ENCODE results near the gene PTCD1.
"Not testable (repeated sequence)": the region's sequence is repeated elsewhere in the genome, so short reads cannot be mapped to it uniquely, and the experiment has no call there.

Gene PTCD1

DNA sequence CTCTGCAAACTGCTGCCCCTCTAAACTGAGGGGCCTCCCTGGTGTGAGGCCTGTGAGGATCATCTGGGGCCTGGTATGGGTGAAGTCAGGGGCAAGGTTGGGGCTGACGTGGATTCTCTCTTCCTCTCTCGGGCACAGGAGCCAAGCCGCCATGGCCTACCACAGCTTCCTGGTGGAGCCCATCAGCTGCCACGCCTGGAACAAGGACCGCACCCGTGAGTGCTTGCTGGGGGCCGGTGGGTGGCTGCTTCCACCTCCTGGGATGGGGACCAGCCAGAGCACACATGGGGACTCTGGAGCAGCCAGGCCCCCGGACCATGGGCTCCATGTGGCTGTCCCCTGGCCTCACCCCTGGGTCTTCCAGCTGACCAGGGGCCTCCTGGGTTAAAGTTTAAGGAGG lies 53.0 kb downstream of the PTCD1 start:
- no peak for DNase-seq

- DNase-seq = no peak
Observed at GRCh38 chr7:99384523-99384922, 54.1 kb downstream of the PTCD1 start.

- no peak for DNase-seq
Observed at GRCh38 chr7:99383791-99384370, 54.7 kb downstream of the PTCD1 start.

DNA sequence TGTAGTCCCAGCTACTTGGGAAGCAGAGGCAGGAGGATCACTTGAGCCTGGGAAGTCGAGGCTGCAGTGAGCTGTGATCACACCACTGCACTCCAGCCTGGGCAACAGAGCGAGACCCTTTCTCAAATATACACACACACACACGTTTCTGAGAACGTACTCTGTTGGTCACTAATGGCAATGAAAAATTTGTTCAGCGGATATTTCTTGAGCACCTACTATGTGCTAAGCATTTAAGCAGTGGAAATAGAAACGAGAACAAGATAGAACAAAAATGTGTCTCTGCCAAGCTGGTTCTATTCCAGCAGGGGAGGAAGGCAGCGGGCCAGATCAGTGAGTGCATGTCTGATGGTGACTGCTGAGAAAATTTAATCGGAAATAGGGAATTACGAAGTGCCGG lies 55.4 kb downstream of the PTCD1 start:
- DNase-seq = no peak

DNA sequence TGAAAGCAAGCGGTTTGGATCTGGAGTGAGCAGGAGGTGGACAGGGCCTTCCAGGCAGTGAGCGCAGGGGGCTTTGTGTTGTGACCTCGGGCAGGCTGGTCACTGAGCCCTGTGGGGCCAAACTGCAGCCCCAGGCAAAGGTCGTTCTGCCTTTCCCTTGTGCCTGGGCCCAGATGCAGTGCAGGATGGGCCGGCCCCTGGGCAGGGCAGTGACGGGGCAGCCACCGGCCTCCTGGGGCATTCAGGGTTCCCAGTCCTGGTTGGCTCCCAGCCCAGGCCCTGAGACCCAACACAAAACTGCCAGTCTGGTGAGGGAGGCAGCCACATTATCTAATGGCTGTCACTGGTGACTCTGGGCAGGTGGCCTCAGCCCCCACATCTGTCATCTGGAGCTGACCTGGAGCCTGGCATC lies 56.9 kb downstream of the PTCD1 start:
- DNase-seq = no peak

DNA sequence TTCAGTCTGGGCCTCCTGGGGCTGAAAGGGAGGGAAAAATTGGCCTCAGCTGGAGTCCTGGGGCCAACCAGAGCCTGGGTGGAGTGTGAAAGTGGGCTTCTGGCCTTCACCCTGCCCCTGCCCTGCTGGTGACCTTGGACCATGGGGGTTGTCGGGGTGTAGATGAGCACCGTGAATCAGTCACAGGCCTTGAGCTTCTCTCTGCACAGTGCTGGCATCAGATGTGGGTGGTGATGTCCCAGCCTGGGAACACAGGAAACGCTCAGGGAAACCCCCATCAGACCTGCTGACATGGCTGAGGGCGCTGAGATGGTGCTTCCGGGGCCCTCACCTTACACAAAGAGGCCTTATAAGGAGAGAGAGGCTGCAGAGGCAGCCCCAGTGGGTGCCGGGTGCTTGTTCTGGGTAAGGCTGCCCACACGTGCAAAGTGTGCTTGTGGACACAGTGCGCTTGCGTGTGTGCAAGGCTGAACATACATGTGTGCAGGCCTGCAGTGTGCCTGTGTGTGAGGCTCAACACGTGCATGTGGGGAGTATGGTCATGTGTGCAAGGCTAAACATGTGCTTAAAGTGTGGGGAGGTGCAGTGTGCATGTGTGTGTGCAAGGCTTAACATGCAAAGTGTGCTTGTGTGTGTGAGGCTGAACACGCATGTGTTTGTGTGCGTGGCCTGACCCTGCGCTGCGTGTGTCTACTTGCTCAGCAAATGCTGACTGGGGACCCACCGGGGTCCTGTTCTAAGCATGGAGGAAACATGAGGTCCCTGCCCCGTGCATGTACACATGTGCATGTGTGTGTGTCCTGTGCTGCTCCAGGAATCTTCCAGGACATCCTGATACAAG lies 57.6 kb downstream of the PTCD1 start:
- DNase-seq = no peak

- DNase-seq = no peak
Observed at GRCh38 chr7:99380032-99380822, 58.4 kb downstream of the PTCD1 start.

- not testable (repeated sequence) for DNase-seq
Observed at GRCh38 chr7:99379693-99380031, 58.9 kb downstream of the PTCD1 start.

GRCh38 chr7:99379043-99379577 lies 59.5 kb downstream of the PTCD1 start:
- no peak for DNase-seq

GRCh38 chr7:99375070-99375807 lies 63.4 kb downstream of the PTCD1 start:
- DNase-seq = peak in 1 of 2 experiments; percentile 77

DNA sequence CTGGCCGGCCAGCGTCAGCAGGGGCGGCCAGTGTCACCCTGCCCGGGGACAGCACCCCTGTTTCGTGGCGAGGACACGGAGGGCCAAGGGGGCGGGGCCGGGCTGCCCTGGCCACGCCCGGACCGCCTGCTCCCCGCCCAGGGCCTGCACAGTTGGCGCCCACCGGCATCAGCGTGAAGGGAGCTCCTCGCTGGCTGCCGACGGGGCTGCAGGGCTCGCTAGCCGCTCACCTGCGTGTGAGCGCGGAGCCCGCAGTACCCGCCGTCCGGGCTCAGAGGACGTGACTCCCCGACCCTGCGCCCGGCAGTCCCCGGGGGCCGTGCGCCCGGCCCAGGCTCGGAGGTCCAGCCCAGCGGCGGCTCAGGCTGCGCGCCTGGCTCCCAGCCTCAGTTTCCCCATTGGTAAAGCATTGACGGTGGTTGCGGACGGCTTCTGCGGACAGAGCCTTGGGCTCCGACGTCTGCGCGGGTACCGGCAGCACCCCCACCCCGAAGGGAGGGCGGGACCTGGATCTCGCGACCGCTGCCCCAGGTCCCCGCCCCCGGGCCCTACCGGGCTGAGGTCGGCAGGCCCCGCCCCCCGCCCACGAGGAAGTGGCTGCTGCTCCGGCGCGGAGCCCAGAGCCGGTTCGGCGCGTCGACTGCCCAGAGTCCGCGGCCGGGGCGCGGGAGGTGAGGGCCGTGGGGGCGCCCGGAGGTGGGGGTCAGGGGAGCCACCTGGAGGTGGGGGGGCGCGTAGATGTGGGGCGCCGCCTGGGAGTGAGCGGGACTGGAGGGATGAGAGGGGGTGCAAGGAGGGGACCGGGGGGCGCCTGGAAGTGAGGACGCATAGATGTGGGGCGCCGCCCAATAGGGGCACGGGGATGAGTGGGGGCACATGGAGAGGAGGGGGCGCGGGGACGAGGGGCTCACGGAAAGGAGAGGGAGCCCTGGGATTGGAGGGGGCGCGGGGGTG lies 64.2 kb downstream of the PTCD1 start, which contains the start of gene ARPC1B:
TSS of gene ARPC1B (plus strand) at position 620 of the 954 bp plus-strand sequence. CDS start 10,985 bp downstream, outside the sequence.
- peak in 1 of 2 experiments; percentile 89 for DNase-seq

- no peak for DNase-seq
Observed at GRCh38 chr7:99373091-99374066, 65.2 kb downstream of the PTCD1 start.

DNA sequence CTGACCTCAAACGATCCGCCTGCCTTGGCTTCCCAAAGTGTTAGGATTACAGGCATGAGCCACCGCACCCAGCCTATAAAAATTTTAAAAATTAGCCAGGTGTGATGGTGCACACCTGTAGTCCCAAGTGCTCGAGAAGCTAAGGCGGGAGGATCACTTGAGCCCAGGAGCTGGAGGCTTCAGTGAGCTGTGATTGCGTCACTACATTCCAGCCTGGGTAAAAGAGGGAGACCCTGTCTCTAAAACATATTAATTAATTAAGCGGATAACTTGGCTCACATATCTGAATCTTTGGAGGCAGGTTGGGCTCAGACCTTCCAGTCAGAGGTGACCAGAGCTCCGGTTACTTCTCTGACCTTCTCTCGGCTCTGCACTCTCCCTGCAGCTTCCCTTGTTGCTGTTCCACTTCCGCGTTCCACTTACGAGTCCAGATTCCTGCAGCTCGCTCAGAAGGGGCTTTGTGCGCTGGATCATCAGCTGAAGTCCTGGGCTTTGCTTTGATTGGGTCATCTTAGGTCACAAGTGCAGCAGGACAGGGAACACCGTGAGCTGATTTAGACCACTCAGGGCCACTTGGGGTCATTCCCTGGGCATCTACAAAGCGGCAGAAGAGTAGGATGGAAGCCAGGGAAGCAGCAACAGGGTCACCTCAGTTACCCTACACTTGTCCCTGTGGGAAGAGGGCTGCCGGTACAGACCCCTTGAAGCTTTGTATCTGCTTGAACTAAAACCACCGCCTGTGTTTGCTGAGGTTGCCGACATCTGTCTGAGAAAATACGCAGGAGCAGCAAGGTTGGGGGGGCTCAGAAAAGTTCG lies 66.1 kb downstream of the PTCD1 start:
- no peak for DNase-seq

- DNase-seq = no peak
Observed at GRCh38 chr7:99371376-99371920, 67.2 kb downstream of the PTCD1 start.

DNA sequence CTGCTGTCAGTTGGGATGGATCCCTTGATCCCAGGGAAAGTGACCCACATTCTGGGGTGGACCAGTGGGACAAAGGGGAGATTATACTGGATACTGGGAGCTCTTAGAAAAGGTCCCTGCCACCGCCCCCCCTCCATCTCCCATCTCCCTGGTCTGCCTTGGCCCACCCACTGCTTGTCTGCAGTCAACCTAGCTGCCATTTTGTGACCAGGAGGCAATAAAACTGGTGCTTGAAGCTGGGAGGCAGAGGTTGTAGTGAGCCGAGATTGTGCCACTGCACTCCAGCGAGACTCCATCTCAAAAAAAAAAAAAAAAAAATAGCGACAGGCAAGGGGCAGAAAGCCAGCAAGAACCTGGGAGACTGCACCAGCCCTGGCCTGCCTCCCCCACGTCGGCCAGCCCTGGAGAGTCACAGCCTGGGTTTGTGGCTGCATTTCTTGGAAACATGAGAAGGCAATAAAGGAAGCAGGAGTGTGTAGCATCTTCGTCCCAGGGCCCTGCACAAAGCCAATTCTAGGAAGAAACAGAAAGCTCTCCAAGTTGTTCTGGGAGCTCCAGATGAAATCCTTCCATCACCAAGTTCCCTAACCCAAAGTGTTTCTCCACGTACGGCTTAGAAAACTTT lies 68.7 kb downstream of the PTCD1 start:
- no peak for DNase-seq

DNA sequence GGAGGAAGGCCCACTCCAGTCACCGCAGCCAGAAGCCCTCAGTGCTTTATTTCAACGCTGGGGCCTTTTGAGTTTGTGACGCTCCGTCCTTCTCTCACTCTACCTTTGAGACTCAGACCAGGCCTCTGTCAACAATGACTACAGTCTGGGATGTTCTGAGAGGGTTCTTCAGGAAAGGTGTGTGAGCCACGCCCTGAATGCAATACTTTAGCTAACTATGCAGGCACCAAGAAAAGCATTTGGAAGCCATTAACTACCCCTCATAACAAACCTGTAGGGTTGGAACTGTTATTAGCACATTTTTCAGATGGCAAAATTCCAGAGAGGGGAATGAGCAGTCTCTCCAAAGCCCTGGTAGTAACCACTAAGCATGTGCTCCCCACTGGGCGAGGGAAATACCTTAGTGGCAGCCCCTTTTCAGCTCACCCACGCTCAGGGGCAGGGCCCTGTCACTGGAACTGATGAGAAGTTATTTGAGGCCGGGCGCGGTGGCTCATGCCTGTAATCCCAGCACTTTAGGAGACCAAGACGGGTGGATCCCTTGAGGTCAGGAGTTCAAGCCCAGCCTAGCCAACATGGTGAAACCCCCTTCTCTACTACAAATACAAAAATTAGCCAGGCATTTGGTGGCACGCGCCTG lies 69.7 kb downstream of the PTCD1 start:
- DNase-seq = no peak
